ENCODE results near the gene ZBTB21.

DNA sequence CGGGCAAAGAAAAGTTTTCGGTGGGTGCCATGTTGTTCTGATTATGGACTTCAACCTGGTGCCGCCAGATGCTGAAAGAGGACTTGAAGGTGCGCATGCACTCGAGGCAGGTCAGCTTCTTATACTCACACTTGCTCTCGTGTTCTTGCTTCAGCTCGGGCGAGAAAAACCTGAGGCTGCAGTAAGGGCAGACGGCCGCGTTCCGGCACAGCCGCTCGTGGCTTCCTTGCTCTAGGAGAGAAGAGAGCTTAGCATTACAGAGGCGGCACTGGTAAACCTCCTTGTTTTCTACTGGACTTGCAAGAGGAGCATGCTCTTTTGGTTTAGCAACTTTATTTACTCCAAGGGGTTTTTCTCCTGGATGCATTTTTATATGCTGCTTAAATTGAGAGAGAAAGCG is 18.5 kb downstream of the ZBTB21 start:
- TF ChIP-seq ZNF565 (CRISPR knock-in tag; conservative IDR thresholded peaks at IDR 0.05; ENCODE audit: low read depth), result no peak
- TF ChIP-seq, protein P1, sequence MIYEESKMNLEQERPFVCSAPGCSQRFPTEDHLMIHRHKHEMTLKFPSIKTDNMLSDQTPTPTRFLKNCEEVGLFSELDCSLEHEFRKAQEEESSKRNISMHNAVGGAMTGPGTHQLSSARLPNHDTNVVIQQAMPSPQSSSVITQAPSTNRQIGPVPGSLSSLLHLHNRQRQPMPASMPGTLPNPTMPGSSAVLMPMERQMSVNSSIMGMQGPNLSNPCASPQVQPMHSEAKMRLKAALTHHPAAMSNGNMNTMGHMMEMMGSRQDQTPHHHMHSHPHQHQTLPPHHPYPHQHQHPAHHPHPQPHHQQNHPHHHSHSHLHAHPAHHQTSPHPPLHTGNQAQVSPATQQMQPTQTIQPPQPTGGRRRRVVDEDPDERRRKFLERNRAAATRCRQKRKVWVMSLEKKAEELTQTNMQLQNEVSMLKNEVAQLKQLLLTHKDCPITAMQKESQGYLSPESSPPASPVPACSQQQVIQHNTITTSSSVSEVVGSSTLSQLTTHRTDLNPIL (CRISPR knock-in tag; IDR thresholded peaks at IDR 0.05; ENCODE audit: low read depth), result no peak
- TF ChIP-seq ISL1 (CRISPR knock-in tag; IDR thresholded peaks at IDR 0.05), result no peak
- TF ChIP-seq, protein P2, sequence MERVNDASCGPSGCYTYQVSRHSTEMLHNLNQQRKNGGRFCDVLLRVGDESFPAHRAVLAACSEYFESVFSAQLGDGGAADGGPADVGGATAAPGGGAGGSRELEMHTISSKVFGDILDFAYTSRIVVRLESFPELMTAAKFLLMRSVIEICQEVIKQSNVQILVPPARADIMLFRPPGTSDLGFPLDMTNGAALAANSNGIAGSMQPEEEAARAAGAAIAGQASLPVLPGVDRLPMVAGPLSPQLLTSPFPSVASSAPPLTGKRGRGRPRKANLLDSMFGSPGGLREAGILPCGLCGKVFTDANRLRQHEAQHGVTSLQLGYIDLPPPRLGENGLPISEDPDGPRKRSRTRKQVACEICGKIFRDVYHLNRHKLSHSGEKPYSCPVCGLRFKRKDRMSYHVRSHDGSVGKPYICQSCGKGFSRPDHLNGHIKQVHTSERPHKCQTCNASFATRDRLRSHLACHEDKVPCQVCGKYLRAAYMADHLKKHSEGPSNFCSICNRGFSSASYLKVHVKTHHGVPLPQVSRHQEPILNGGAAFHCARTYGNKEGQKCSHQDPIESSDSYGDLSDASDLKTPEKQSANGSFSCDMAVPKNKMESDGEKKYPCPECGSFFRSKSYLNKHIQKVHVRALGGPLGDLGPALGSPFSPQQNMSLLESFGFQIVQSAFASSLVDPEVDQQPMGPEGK (CRISPR knock-in tag; IDR thresholded peaks at IDR 0.05; ENCODE audit: borderline replicate concordance), result no peak
- TF ChIP-seq, protein P3, sequence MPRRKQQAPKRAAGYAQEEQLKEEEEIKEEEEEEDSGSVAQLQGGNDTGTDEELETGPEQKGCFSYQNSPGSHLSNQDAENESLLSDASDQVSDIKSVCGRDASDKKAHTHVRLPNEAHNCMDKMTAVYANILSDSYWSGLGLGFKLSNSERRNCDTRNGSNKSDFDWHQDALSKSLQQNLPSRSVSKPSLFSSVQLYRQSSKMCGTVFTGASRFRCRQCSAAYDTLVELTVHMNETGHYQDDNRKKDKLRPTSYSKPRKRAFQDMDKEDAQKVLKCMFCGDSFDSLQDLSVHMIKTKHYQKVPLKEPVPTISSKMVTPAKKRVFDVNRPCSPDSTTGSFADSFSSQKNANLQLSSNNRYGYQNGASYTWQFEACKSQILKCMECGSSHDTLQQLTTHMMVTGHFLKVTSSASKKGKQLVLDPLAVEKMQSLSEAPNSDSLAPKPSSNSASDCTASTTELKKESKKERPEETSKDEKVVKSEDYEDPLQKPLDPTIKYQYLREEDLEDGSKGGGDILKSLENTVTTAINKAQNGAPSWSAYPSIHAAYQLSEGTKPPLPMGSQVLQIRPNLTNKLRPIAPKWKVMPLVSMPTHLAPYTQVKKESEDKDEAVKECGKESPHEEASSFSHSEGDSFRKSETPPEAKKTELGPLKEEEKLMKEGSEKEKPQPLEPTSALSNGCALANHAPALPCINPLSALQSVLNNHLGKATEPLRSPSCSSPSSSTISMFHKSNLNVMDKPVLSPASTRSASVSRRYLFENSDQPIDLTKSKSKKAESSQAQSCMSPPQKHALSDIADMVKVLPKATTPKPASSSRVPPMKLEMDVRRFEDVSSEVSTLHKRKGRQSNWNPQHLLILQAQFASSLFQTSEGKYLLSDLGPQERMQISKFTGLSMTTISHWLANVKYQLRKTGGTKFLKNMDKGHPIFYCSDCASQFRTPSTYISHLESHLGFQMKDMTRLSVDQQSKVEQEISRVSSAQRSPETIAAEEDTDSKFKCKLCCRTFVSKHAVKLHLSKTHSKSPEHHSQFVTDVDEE (CRISPR knock-in tag; IDR thresholded peaks at IDR 0.05), result no peak
- no peak for TF ChIP-seq ZFP30 (CRISPR knock-in tag; IDR thresholded peaks at IDR 0.05)
- no peak for TF ChIP-seq ZFP3 (CRISPR knock-in tag; IDR thresholded peaks at IDR 0.05)
- no peak for TF ChIP-seq PPARA (CRISPR knock-in tag; IDR thresholded peaks at IDR 0.05; ENCODE audit: borderline replicate concordance)
- no peak for TF ChIP-seq ZNF70 (CRISPR knock-in tag; IDR thresholded peaks at IDR 0.05)
- no peak for TF ChIP-seq ARNTL (CRISPR knock-in tag; IDR thresholded peaks at IDR 0.05; ENCODE audit: borderline replicate concordance, low read depth)
